PC-3 (cell line): ENCODE measurements around the gene SLC7A9. TPM values are rescaled to one million over a fixed set of nuclear protein-coding genes. Genes with fewer than 3 reads are reported as not detected.

Experiments
- ATAC-seq: fragments of 200-7000 bp; cut with Tn5 transposase; 2 replicates; pipeline ENCODE4 v1.9.1; 2020; ENCODE audit warnings: mild to moderate bottlenecking, moderate library complexity
- BruUV-seq: library from RNA; stranded (reverse); fragments of 400-500 nt; replicated peaks from 2 replicates; lab custom pipeline; 2021; lab: Mats Ljungman, UMichigan
- CTCF ChIA-PET: fragments of 300-600 bp; sonication (Branson Sonifier 250); formaldehyde crosslinking; loops from one replicate; lab custom pipeline; 2022; ENCODE audit warnings: antibody characterized with exemption; lab: Charles Lee
- POLR2A ChIA-PET: fragments of 300-600 bp; sonication (Branson Sonifier 250); formaldehyde crosslinking; loops from one replicate; lab custom pipeline; 2022; ENCODE audit warnings: antibody characterized with exemption; ENCODE audit not compliant: unreplicated experiment; lab: Charles Lee
- DNase-seq: peaks from one replicate; pipeline ENCODE4 v3.0.0-alpha.2; 2015
- H2AFZ ChIP-seq: fragments of 300-600 bp; sonication (generic); 2 replicates; pipeline ENCODE4 v1.6.0; 2016; ENCODE audit warnings: antibody characterized with exemption, low read length
- H3F3A ChIP-seq: fragments of 300-600 bp; sonication (generic); one replicate; pipeline ENCODE4 v1.6.0; 2017; ENCODE audit warnings: antibody characterized with exemption, low read length, control low read depth, mild to moderate bottlenecking; ENCODE audit not compliant: unreplicated experiment
- H3K27ac ChIP-seq: fragments of 300-600 bp; sonication (generic); 2 replicates; pipeline ENCODE4 v1.5.1; 2016; ENCODE audit warnings: mild to moderate bottlenecking, low read length
- H3K27me3 ChIP-seq: fragments of 300-600 bp; sonication (generic); 2 replicates; pipeline ENCODE4 v1.6.1; 2016; ENCODE audit warnings: low read length, mixed read lengths
- H3K36me3 ChIP-seq: fragments of 300-600 bp; sonication (generic); 2 replicates; pipeline ENCODE4 v1.6.1; 2016; ENCODE audit warnings: low read depth, mixed run types, low read length, mixed read lengths
- H3K4me1 ChIP-seq: fragments of 300-600 bp; sonication (generic); 2 replicates; pipeline ENCODE4 v1.5.1; 2016; ENCODE audit warnings: low read length; ENCODE audit not compliant: insufficient read depth
- H3K4me2 ChIP-seq: fragments of 300-600 bp; sonication (generic); 2 replicates; pipeline ENCODE4 v1.6.0; 2016; ENCODE audit warnings: low read length
- H3K4me3 ChIP-seq: fragments of 300-600 bp; sonication (generic); 2 replicates; pipeline ENCODE4 v1.5.1; 2016; ENCODE audit warnings: mild to moderate bottlenecking, low read length, mixed read lengths
- H3K79me2 ChIP-seq: fragments of 300-600 bp; sonication (generic); 2 replicates; pipeline ENCODE4 v1.6.1; 2017; ENCODE audit warnings: low read length, mixed read lengths
- H3K9ac ChIP-seq: fragments of 300-600 bp; sonication (generic); 2 replicates; pipeline ENCODE4 v1.6.0; 2016; ENCODE audit warnings: mild to moderate bottlenecking, low read length
- H3K9me2 ChIP-seq: fragments of 300-600 bp; sonication (generic); replicated peaks from 2 replicates; pipeline ENCODE4 v1.6.1; 2016; ENCODE audit warnings: mixed run types, low read length, mixed read lengths
- H3K9me3 ChIP-seq: fragments of 300-600 bp; sonication (generic); 2 replicates; pipeline ENCODE4 v1.6.1; 2016; ENCODE audit warnings: low read length, mixed read lengths
- H4K20me1 ChIP-seq: fragments of 300-600 bp; sonication (generic); 2 replicates; pipeline ENCODE4 v1.6.1; 2016; ENCODE audit warnings: low read length, mixed read lengths
- CTCF ChIP-seq: fragments of 300-600 bp; sonication (generic); conservative IDR thresholded peaks from 2 replicates; pipeline ENCODE4 v1.5.1; 2017; ENCODE audit warnings: antibody characterized with exemption, low read depth, mild to moderate bottlenecking, low read length
- EZH2 ChIP-seq: fragments of 300-600 bp; sonication (generic); IDR thresholded peaks from one replicate; pipeline ENCODE4 v1.6.1; 2017; ENCODE audit warnings: antibody characterized with exemption, mild to moderate bottlenecking, low read length; ENCODE audit not compliant: unreplicated experiment
- EZH2phosphoT487 ChIP-seq: fragments of 300-600 bp; sonication (generic); IDR thresholded peaks from 2 replicates; pipeline ENCODE4 v1.6.1; 2018; ENCODE audit warnings: mild to moderate bottlenecking, antibody characterized with exemption, low read length, borderline replicate concordance
- intact Hi-C: fragments of 100-400 bp; cut with micrococcal nuclease; formaldehyde crosslinking; loops from 2 replicates; pipeline ENCODE4 v1.9.0; 2023
- total RNA-seq: library from RNA; depleted of rRNA; stranded (reverse); fragments of >200 nt; gene quantifications from 2 replicates; pipeline ENCODE4 v1.2.3, GENCODE V29; 2014

Gene SLC7A9
- total RNA-seq, 1 experiment from 2014 or later, result not detected

- H3K27ac ChIP-seq, result no peak overlapping the region
- intact Hi-C loops, result no loop called here
- H3K36me3 ChIP-seq, result no peaks in the 10 kb centered on the region
- H3K4me3 ChIP-seq, result no peak overlapping the region
- BruUV-seq, result no TSS peak
- H3K4me2 ChIP-seq, result no peak overlapping the region
- no peaks in the 10 kb centered on the region for H3K9me2 ChIP-seq
- no peaks in the 10 kb centered on the region for H3K79me2 ChIP-seq
- DNase-seq (no peak), ATAC-seq (no peak)
- no peak overlapping the region for H2AFZ ChIP-seq
- ChIA-PET POLR2A (no interaction called here), CTCF (no interaction called here)
- H3K27me3 ChIP-seq, result no peaks in the 10 kb centered on the region
- H4K20me1 ChIP-seq, result no peaks in the 10 kb centered on the region
- H3K9me3 ChIP-seq, result no peaks in the 10 kb centered on the region
- no peaks in the 10 kb centered on the region for H3K4me1 ChIP-seq
- no peaks in the 10 kb centered on the region for H3F3A ChIP-seq
- no peak overlapping the region for H3K9ac ChIP-seq
- TF ChIP-seq EZH2 (no peak), CTCF (no peak), EZH2phosphoT487 (no peak)
Observed at GRCh38 chr19:32916969-32917615, 47.5 kb upstream of the SLC7A9 start.

- POLR2A ChIA-PET, result no interaction called here
- H3K9ac ChIP-seq, result no peak overlapping the region
- H3K4me1 ChIP-seq, result no peaks in the 10 kb centered on the region
- DNase-seq (peak; percentile 40), ATAC-seq (peak; percentile 57)
- intact Hi-C loops, result no loop called here
- CTCF ChIA-PET, result no interaction called here
- H3K27me3 ChIP-seq, result no peaks in the 10 kb centered on the region
- H2AFZ ChIP-seq, result no peak overlapping the region
- H3K9me2 ChIP-seq, result no peaks in the 10 kb centered on the region
- H3K4me2 ChIP-seq, result no peak overlapping the region
- no peak overlapping the region for H3K4me3 ChIP-seq
- BruUV-seq, result no TSS peak
- H3F3A ChIP-seq, result no peaks in the 10 kb centered on the region
- H3K27ac ChIP-seq, result no peak overlapping the region
- no peaks in the 10 kb centered on the region for H4K20me1 ChIP-seq
- no peaks in the 10 kb centered on the region for H3K9me3 ChIP-seq
- TF ChIP-seq CTCF, result no peak
- no peak for TF ChIP-seq EZH2phosphoT487
- no peak for TF ChIP-seq EZH2
- no peaks in the 10 kb centered on the region for H3K79me2 ChIP-seq
- no peaks in the 10 kb centered on the region for H3K36me3 ChIP-seq
Observed at GRCh38 chr19:32914879-32915660, 45.5 kb upstream of the SLC7A9 start.

- H3K4me3 ChIP-seq, result no peak overlapping the region
- no peaks in the 10 kb centered on the region for H3K9me3 ChIP-seq
- no peak for TF ChIP-seq EZH2
- TF ChIP-seq EZH2phosphoT487, result no peak
- TF ChIP-seq CTCF, result no peak
- no peaks in the 10 kb centered on the region for H3F3A ChIP-seq
- H4K20me1 ChIP-seq, result no peaks in the 10 kb centered on the region
- no peak overlapping the region for H3K9ac ChIP-seq
- DNase-seq (no peak), ATAC-seq (no peak)
- no peaks in the 10 kb centered on the region for H3K9me2 ChIP-seq
- no peaks in the 10 kb centered on the region for H3K4me1 ChIP-seq
- POLR2A ChIA-PET, result no interaction called here
- no peak overlapping the region for H3K4me2 ChIP-seq
- H3K36me3 ChIP-seq, result no peaks in the 10 kb centered on the region
- H3K27me3 ChIP-seq, result no peaks in the 10 kb centered on the region
- BruUV-seq, result no TSS peak
- H2AFZ ChIP-seq, result no peak overlapping the region
- intact Hi-C loops, result no loop called here
- CTCF ChIA-PET, result no interaction called here
- no peaks in the 10 kb centered on the region for H3K79me2 ChIP-seq
- H3K27ac ChIP-seq, result no peak overlapping the region
Observed at GRCh38 chr19:32911467-32911866, 41.9 kb upstream of the SLC7A9 start.
